ENCODE measurements around the gene QSOX1.

Gene QSOX1

DNA sequence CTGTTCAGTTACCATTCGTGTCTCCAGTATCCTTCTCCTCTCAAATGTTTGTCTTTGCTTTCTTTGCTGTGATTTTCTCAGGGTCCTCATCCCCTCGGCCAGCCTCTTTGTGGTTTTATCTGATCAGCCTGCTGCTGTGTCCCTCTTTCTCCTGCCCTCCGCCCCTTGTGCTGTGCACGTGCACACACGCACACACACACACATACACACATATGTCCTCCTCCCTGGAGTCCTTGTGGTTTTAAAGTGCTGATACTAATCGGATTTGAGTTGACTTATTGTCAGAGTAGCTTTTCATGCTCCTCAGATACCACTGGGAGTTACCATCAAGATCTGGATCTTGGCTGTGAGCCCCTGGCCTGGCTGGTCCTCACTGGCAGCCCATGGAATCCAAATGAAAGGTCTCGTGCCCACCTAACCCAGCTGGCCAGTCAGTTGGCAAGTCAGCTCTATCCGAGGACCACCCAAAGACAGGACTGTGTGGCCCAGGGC, 34.1 kb downstream of the QSOX1 start:
- H3K27ac Mint-ChIP-seq, result no peak overlapping the region
- H3K4me1 Mint-ChIP-seq, result no peaks in the 10 kb centered on the region
- H3K36me3 Mint-ChIP-seq (ENCODE audit: low read depth), result peaks cover 40% of the 10 kb centered on the region
- no peak overlapping the region for H3K4me3 Mint-ChIP-seq
- no peaks in the 10 kb centered on the region for H3K9me3 Mint-ChIP-seq
- TF ChIP-seq, protein P1, sequence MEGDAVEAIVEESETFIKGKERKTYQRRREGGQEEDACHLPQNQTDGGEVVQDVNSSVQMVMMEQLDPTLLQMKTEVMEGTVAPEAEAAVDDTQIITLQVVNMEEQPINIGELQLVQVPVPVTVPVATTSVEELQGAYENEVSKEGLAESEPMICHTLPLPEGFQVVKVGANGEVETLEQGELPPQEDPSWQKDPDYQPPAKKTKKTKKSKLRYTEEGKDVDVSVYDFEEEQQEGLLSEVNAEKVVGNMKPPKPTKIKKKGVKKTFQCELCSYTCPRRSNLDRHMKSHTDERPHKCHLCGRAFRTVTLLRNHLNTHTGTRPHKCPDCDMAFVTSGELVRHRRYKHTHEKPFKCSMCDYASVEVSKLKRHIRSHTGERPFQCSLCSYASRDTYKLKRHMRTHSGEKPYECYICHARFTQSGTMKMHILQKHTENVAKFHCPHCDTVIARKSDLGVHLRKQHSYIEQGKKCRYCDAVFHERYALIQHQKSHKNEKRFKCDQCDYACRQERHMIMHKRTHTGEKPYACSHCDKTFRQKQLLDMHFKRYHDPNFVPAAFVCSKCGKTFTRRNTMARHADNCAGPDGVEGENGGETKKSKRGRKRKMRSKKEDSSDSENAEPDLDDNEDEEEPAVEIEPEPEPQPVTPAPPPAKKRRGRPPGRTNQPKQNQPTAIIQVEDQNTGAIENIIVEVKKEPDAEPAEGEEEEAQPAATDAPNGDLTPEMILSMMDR (IDR thresholded peaks at IDR 0.05; ENCODE audit: unreplicated experiment in 3 of 3), result no peak
- H3K27me3 Mint-ChIP-seq (ENCODE audit: low read depth), result no peaks in the 10 kb centered on the region

DNA sequence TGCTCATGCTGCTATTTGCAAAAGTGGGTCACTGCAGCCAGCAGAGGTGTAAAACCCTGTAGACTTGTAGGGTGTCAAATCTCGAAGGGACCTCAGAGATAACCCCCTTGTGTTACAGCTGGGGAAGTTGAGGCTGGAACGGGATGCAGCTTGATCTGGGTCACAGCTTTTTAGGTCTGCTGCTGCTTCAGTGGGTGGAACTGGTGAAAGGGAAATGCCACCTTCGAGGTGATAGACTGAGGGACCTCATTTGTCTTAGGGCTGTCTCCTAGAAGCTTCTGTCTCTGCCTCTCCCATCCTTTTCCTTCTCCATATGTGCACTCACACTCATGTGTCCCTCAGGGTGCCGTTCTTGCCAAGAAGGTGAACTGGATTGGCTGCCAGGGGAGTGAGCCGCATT, 35.4 kb downstream of the QSOX1 start:
- no peaks in the 10 kb centered on the region for H3K27me3 Mint-ChIP-seq (ENCODE audit: low read depth)
- peaks cover 35% of the 10 kb centered on the region for H3K36me3 Mint-ChIP-seq (ENCODE audit: low read depth)

DNA sequence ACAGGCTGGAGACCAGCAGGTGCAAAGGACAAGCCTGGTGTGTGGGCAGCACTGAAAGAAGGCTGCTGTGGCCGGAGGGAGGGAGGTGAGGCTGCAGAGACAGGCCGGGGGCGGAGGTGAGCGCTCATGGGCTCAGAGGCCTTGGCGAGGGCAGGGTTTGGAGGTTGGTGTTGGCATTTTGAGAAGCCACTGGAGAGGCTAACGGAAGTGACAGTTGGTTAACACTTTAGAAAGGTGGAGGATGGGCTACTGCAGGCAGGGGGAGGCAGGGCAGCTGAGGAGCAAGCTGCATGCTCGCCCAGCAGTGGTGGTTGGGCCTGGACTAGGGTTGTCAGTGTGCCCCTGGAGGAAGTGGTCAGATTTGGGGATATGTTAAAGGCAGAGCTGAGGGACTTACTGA, 37.5 kb downstream of the QSOX1 start:
- Mint-ChIP-seq H3K4me3 (no peak overlapping the region), H3K4me1 (no peaks in the 10 kb centered on the region), H3K27me3 (ENCODE audit: low read depth) (no peaks in the 10 kb centered on the region), H3K9me3 (no peaks in the 10 kb centered on the region), H3K27ac (no peak overlapping the region), H3K36me3 (ENCODE audit: low read depth) (peaks cover 32% of the 10 kb centered on the region)
- TF ChIP-seq, protein P1 (IDR thresholded peaks at IDR 0.05; ENCODE audit: unreplicated experiment in 3 of 3), result no peak

More for the DNA sequence above, 35.4 kb downstream of the QSOX1 start:
- Mint-ChIP-seq H3K27ac (no peak overlapping the region), H3K4me3 (no peak overlapping the region), H3K9me3 (no peaks in the 10 kb centered on the region), H3K4me1 (no peaks in the 10 kb centered on the region)
- TF ChIP-seq, protein P1 (IDR thresholded peaks at IDR 0.05; ENCODE audit: unreplicated experiment in 3 of 3), result no peak

DNA sequence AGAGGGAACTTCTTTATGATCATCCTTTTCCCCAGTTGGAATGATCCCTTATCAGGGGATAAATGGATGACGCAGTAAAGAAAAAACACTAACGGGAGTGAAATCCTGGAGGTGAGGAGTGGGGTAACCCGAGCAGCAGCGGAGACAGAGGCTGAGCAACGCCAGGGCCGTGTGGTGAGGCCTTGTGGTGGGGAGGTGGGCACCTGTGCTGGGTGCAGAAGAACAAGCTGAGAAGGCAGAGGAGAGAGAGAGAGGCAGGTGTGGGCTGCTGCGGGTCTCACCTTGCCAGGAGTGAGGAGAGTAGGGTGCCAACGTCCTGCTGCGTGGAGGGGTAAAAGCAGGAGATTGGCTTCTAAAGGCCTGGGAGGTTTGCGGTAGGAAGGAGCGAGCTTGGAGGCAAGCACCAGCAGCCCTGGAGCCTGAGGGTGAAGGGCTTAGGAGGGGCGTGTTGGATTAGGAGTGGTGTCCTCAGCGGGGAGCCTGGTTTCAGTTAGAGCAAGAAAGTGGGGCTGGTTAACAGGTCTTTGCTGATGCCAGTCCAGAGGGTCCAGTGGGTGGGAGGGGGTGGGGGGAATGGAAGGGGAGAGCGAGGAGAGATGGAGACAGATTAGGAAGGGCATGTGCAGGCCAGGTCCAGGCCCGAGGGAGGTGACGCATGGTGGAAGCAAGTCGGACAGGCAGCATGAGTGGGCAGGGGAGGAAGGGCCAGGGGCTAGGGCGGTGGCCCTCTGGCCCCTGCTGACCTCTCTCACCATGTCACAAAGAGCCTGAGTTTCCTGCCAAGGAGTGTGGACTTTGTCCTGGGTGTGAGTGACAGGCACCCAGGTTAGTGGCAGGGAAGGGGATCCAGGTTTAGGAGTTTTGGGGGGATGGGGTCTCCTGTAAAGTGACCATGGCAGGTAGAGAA, 38.7 kb downstream of the QSOX1 start:
- H3K27me3 Mint-ChIP-seq (ENCODE audit: low read depth), result no peaks in the 10 kb centered on the region
- no peak overlapping the region for H3K27ac Mint-ChIP-seq
- H3K4me3 Mint-ChIP-seq, result no peak overlapping the region
- H3K4me1 Mint-ChIP-seq, result no peaks in the 10 kb centered on the region
- H3K9me3 Mint-ChIP-seq, result no peaks in the 10 kb centered on the region
- H3K36me3 Mint-ChIP-seq (ENCODE audit: low read depth), result peaks cover 32% of the 10 kb centered on the region
- TF ChIP-seq, protein P1 (IDR thresholded peaks at IDR 0.05; ENCODE audit: unreplicated experiment in 3 of 3), result no peak

DNA sequence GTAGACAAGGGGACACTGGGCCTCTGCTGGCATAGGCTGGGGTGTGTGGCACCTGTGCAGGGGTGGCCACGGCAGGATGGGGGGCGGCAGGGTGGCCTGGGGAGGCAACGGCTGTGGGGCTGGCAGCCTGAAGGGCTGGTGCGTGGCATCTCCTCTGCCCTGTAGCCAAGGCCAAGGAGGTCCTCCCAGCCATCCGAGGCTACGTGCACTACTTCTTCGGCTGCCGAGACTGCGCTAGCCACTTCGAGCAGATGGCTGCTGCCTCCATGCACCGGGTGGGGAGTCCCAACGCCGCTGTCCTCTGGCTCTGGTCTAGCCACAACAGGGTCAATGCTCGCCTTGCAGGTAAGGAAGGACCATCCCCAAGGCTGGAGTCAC, 39.4 kb downstream of the QSOX1 start:
- no peaks in the 10 kb centered on the region for H3K9me3 Mint-ChIP-seq
- H3K36me3 Mint-ChIP-seq (ENCODE audit: low read depth), result peaks cover 32% of the 10 kb centered on the region
- no peaks in the 10 kb centered on the region for H3K4me1 Mint-ChIP-seq
- H3K27me3 Mint-ChIP-seq (ENCODE audit: low read depth), result no peaks in the 10 kb centered on the region
- H3K27ac Mint-ChIP-seq, result no peak overlapping the region
- no peak overlapping the region for H3K4me3 Mint-ChIP-seq
- TF ChIP-seq, protein P1 (IDR thresholded peaks at IDR 0.05; ENCODE audit: unreplicated experiment in 3 of 3), result no peak
